HG02943 (cell line): ENCODE data around the gene STK24.

Experiments
- ATAC-seq: cut with Tn5 transposase; IDR thresholded peaks from one replicate; pipeline ENCODE4 v1.9.1; 2021; ENCODE audit warnings: mild to moderate bottlenecking, low read depth, moderate library complexity; ENCODE audit not compliant: unreplicated experiment

Gene STK24

GRCh38 chr13:98535501-98536354 is 41.2 kb downstream of the STK24 start:
- no peak for ATAC-seq

- no peak for ATAC-seq
Observed at GRCh38 chr13:98534821-98535220, 42.1 kb downstream of the STK24 start.

- ATAC-seq = no peak
Observed at GRCh38 chr13:98533912-98534311, 43.0 kb downstream of the STK24 start.

- ATAC-seq = no peak
Observed at GRCh38 chr13:98532254-98532653, 44.7 kb downstream of the STK24 start.

- no peak for ATAC-seq
Observed at GRCh38 chr13:98530217-98530616, 46.7 kb downstream of the STK24 start.

- no peak for ATAC-seq
Observed at GRCh38 chr13:98529171-98529570, 47.7 kb downstream of the STK24 start.

GRCh38 chr13:98528663-98529064 is 48.2 kb downstream of the STK24 start:
- no peak for ATAC-seq

GRCh38 chr13:98527526-98527925 is 49.4 kb downstream of the STK24 start:
- ATAC-seq = no peak

- ATAC-seq = no peak
Observed at GRCh38 chr13:98526182-98526512, 50.8 kb downstream of the STK24 start.

GRCh38 chr13:98525456-98526181 is 51.3 kb downstream of the STK24 start:
- ATAC-seq = no peak

- ATAC-seq = no peak
Observed at GRCh38 chr13:98524793-98525192, 52.1 kb downstream of the STK24 start.

GRCh38 chr13:98524391-98524790 is 52.5 kb downstream of the STK24 start:
- no peak for ATAC-seq

GRCh38 chr13:98523455-98524102 is 53.3 kb downstream of the STK24 start:
- peak; percentile 61 for ATAC-seq

GRCh38 chr13:98522371-98522770 is 54.5 kb downstream of the STK24 start:
- ATAC-seq = no peak

- no peak for ATAC-seq
Observed at GRCh38 chr13:98521461-98522247, 55.3 kb downstream of the STK24 start.

GRCh38 chr13:98520674-98521449 is 56.0 kb downstream of the STK24 start:
- ATAC-seq = no peak

GRCh38 chr13:98519976-98520375 is 56.9 kb downstream of the STK24 start:
- no peak for ATAC-seq

- no peak for ATAC-seq
Observed at GRCh38 chr13:98517576-98518310, 59.2 kb downstream of the STK24 start.

- no peak for ATAC-seq
Observed at GRCh38 chr13:98515818-98516465, 61.0 kb downstream of the STK24 start.
